Superior temporal gyrus (tissue), 1 donor: Measurements from ENCODE around the gene DYNLRB1.
A peak's percentile ranks its signal among the peaks of the same experiment; 100 is the strongest.

ENCODE experiments used
- DNase-seq: peaks from one replicate; pipeline ENCODE4 v3.0.0-alpha.2; 2016; ENCODE audit errors: extremely low spot score

The DYNLRB1 gene

DNA sequence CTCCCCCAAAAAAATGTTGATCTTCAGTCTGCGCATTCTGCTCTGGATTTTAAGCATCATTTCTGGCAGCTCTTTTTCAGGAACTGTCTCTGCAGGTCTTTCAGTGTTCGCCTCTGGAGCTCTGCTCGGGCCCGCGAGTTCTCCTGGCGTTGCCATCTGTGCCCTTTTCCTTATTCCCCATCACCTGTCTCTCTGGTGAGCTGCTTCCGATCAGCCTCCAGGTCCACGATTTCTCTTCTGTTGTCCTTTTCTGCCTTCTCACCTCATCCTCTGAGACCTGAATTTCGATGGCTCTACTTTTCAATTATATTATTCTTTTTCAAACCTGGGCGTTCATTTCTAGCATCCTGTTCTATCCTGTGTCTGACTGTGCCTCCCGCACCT, 41.7 kb downstream of the DYNLRB1 start:
- peak; percentile 33 for DNase-seq

GRCh38 chr20:34558320-34559218, 42.3 kb downstream of the DYNLRB1 start, which contains the start of gene MAP1LC3A:
TSS of gene MAP1LC3A (plus strand) at chr20:34558718. CDS start at chr20:34558869, 151 bp downstream.
- peak; percentile 91 for DNase-seq

DNA sequence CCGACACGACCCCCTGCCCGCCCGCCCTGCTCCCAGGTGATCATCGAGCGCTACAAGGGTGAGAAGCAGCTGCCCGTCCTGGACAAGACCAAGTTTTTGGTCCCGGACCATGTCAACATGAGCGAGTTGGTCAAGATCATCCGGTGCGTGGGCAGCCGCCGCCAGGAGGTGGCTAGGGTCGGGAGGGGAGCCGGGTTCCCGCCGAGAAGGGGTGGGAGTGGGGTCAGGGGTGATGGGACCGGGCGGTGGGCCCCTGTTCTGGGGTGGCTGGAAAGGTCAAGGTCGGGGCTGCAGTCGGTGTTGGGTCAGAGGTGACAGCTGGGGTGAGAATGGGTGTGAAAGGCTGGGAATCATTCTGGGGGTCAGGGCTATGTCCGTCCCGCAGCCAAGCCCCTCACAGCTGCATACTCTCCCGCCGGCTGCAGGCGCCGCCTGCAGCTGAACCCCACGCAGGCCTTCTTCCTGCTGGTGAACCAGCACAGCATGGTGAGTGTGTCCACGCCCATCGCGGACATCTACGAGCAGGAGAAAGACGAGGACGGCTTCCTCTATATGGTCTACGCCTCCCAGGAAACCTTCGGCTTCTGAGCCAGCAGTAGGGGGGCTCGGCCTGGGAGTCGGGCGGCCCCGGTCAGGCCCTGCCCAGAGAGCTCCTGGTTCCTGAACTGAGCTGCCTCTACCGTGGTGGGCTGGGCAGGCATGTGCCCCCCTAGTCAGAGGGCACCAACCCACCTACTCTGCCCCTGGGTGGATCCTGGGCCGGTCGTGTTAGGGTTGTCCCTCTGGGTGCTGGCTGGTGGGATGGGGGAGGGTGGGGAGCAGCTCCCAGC, 43.3 kb downstream of the DYNLRB1 start:
- no peak for DNase-seq

DNA sequence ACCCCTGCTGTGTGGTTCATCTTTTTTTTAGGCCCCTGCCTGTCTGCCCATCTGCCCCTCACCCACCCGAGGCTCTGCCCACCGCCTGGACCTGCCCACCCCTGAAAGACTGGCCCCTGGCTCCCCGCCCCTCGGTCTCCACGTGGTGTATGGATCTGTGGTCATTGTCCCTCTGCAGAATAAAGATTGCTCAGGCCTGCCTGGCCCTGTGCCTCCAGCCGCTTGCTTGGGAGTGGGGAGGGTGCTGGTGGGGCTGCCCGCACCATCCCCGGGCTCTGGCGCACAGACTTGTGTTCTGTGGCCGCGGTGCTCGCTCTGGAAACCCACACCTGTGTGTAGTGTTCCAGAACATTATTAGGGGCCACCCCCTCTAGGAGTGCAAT, 43.9 kb downstream of the DYNLRB1 start:
- peak; percentile 72 for DNase-seq

DNA sequence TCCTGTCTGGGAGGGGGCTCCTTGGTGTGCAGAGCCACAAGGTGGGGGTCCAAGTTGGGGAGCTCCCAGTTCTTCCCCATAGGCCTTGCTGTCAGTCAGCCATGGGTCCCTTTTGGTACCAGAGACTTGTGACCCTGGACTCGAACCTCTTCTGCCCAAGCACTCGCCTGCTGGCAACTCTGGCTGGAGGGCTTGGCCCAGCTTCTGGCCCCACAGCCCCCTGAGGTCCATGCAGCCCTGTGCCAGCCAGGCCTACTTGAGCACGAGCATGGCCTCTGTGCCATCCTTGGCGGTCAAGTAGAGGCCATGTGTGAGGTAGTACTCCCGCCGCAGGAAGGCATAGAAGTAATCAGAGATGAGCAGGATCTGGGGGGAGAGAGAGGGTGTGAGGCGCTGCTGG, 44.4 kb downstream of the DYNLRB1 start:
- DNase-seq = no peak

DNA sequence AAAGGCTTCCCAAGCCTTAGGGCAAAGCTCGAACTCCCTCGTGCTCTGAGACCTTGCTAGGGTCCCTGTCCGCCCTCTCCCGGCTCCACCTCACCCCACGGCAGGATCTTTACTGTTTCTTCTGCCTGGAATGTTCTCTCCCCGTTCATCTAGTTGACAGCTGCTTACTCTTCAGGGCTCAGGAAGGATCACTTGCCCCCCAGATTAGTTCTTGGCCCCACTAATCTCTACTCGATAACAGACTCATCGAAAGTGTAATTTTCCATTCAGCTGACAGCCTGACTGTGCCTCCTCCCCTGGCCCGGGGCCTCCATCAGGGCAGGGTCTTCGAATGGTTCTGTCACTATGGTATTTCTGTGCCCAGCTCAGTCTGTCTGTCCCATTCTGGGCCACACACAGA, 45.4 kb downstream of the DYNLRB1 start:
- no peak for DNase-seq

DNA sequence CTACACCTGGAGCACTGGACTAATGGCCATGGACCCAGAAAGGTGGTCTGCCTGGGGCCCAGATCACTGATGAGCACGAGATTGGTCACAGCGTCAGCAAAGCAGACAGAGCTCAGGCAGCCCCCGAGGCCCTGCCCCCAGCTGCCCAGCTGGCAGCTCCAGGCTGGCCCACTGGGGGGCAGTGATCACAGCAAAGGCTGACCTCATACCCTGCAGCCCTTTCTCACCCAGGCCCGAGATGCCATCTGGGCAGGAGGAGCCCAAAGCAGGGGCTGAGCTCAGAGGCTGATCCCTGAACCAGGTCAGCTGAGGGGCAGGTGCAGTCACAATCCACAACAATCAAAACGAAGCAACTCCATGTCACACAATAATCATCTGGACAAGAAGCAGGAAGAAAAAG, 46.4 kb downstream of the DYNLRB1 start:
- no peak for DNase-seq

DNA sequence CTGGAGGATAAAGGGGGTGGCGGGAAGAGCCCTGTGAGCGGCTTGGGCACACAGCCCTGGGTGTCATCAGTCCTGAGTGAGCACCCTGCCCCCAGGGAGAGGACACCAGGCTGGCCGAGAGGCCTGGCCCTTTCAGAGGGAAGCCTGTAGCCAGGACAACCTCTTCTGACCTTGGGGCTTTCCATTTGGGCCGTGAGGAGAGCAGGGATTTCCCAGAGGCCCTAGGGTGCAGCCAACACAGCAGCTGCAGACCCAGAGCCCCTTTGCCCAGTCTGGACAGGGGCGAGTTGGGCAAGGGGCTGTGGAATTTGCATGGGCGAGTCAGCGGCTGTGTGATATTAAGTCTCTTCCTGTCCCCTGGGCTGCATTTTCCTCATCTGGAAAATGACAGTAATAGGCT, 48.6 kb downstream of the DYNLRB1 start:
- no peak for DNase-seq

DNA sequence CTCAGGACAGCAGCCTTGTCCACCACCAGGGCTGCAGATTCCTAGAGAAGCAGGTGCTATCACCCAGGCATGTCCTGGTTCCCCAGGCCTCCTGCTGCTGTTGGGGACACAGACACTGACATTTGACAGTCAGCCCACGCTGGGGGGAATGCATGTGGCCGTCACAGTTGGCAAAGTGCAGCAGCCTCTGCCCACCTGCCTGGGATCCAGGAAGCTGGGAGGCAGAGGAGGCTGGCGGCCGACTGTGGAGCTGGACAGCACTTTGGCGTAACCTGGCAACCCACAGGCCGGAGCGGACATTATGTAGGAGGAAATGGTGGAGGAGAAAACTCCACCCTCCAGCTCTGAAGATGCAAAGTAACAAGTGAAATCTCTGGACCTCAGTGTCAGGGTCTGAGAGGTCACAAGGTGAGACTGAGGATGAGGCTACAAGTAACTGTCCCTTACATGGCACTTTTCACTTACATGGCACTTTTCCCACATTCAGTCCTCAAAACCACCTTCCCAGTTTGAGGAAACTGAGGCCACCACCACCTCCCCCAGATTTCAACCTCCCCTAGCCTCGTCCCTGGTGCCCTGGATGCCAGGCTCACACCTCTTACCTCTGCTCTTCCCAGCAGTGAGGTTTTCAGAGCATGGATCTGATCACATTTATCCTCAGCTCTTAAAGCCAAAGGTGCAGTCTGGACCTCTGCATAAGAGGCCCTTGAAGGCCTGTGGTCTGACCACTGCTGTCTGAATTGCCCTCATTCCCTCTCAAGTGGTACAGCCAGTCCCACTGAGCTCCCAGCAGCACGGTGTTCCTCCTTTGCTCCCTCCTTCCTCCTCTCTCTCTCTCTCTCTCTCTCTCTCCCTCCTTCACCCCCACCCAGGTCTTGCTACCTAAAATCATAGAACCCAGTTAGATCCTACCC, 51.0 kb downstream of the DYNLRB1 start:
- DNase-seq = no peak

GRCh38 chr20:34567892-34568865, 52.0 kb downstream of the DYNLRB1 start:
- DNase-seq = no peak

DNA sequence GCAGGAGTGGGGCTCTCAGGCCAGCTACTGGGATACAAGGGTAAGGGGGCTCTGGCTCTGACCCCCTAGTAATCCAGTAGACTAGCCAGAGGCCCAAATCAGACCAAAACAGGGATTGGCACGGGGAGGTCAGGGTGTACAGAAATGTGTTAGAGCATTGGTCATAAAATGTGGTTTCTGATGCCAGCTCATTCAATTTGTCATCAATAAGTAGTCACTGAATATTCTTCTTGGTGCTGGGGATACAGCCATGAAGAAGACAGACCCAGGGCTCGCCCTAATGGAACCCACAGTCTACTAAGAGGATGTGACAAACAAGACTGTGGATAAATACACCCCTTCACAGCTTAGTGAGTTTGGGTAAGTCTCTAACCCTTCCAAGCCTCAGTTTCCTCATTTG, 53.4 kb downstream of the DYNLRB1 start:
- DNase-seq = no peak

- DNase-seq = no peak
These were observed 54.7 kb downstream of the DYNLRB1 start for GRCh38 chr20:34570859-34571306.

DNA sequence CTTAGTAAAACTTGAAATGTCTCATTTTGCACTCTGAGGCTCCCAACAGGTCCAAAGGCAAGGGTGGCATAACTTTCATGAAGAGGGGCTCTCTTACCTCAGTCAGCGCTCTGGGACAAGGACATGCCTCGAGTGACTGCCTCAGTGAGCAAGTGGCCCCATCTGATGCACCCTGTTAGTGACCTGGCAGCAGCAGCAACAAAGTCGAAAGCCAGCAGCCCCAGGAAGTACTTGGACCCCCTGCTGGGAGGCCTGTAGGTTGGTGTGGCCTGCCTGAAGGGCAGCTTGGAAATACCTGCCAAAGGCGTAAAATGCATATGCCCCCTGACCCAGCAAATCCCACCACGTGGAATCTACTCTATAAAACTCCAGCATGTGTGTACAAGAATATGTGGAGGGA, 55.5 kb downstream of the DYNLRB1 start:
- no peak for DNase-seq

GRCh38 chr20:34573541-34574300, 57.5 kb downstream of the DYNLRB1 start:
- no peak for DNase-seq

GRCh38 chr20:34574426-34574825, 58.2 kb downstream of the DYNLRB1 start:
- DNase-seq = no peak

- DNase-seq = no peak
These were observed 58.6 kb downstream of the DYNLRB1 start for GRCh38 chr20:34574861-34575260.

DNA sequence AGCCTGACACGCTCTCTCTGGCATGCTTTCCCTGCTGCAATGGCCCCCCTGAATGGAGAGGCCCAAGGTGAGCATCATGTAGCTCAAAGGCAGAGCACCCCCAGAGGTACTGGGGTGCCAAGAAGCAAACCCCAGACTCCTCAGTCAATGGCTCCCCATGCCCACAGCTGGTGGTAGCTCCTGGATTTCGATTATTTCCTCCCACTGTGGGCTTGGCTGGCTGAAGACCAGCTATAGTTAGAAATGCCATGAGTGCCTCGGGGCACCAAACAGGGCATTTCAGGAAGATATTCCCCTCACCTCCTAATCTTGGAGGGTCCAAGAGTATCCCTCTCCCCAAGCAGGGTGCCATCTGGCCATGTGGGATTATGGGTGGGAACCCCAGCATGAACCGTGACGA, 59.0 kb downstream of the DYNLRB1 start:
- DNase-seq = no peak

GRCh38 chr20:34575756-34576155, 59.5 kb downstream of the DYNLRB1 start:
- DNase-seq = no peak

GRCh38 chr20:34577061-34577460, 60.8 kb downstream of the DYNLRB1 start:
- no peak for DNase-seq

DNA sequence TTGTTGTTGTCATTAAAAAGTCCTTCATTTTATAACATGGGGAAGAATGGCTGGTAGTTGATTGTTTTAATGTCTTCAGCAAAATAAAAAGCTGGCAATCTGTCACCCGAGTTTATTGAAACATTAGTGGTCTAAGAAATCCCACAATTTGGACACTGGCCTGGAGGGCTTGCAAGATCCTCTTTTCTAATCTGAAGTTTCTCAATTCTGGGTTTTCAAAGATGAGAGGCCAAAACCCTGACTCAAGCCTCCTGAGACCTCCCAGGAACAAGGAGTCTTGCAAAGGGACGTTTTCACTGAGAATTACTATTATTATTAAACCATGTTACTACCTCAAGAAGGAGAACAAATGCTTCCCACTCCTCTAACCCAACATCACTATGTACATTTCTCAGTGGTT, 61.8 kb downstream of the DYNLRB1 start:
- DNase-seq = no peak
